HG03196 (cell line): ENCODE results near the gene ATP6V1A.

Experiments used
- ATAC-seq: cut with Tn5 transposase; IDR thresholded peaks from one replicate; pipeline ENCODE4 v1.9.1; 2021; ENCODE audit not compliant: unreplicated experiment

ATP6V1A gene

GRCh38 chr3:113746548-113747282 is at the start of gene ATP6V1A:
Gene ATP6V1A (plus strand): TSS chr3:113747035. CDS start chr3:113778754, 31,719 bp downstream.
- peak; percentile 43 for ATAC-seq

GRCh38 chr3:113697500-113698090 is 49.2 kb upstream of the ATP6V1A start:
- no peak for ATAC-seq

DNA sequence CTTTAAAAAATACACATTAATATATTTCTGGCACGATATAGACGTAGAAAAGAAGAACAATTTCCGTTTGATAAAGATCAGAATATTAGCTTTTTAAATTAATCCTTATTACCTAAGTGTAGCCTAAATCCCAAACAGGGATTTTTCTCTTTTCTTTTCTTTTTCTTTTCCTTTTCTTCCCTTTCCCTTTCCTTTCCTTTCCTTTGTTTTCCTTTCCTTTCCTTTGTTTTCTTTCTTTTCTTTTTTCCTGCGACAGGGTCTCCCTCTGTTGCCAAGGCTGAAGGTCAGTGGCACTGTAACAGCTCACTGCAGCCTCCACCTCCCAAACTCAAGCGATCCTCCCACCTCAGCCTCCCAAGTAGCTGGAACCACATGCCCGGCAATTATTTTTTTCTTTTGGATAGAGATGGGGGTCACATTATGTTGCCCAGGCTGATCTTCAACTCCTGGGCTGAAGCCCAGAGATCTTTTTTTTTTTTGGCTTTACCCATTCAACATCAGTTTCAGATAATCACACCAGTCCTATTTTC is 48.6 kb upstream of the ATP6V1A start:
- ATAC-seq, result no peak

DNA sequence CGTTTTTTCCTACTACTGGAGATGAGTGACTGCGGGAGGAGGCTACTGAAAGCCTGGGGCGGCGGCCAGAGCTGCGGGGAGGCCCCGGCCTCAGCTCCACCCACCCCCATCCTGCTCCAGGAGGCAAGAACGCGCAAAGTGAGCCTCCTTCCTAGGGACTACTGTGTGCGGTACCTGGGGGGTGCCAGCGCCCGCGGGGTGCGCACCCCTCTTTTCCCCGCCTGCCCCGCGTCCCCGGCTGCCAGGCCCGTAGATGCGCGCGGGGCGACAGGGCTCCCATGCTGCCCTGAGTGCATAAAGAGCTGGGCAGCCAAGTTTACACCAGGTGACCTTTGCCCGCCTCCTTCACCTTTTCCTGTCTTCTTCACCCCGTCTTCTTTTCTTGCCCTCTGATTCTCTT is 47.9 kb upstream of the ATP6V1A start:
- ATAC-seq, result no peak

GRCh38 chr3:113707835-113708234 is 39.0 kb upstream of the ATP6V1A start:
- ATAC-seq, result no peak

DNA sequence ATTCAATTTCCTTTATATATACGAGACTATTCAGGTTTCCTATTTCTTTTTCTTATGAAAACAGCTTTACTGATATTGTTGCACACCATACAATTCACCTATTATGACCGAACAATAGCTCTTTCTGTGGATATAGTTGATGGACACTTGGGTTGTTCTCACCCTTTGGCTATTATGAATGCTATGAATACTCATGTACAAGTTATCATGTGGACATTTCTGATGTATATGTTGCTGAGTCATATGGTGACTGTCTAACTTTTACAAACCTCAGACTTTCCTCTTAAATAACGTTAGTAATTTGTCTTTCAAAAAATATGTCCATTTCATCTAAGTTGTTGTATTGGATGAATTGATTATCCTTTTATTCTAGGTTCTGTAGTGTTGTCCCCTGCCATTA is 34.7 kb upstream of the ATP6V1A start:
- no peak for ATAC-seq

GRCh38 chr3:113714702-113715101 is 32.1 kb upstream of the ATP6V1A start:
- no peak for ATAC-seq

GRCh38 chr3:113717308-113717707 is 29.5 kb upstream of the ATP6V1A start:
- ATAC-seq, result no peak

- ATAC-seq, result no peak
Measured at GRCh38 chr3:113717818-113718217, 29.0 kb upstream of the ATP6V1A start.

DNA sequence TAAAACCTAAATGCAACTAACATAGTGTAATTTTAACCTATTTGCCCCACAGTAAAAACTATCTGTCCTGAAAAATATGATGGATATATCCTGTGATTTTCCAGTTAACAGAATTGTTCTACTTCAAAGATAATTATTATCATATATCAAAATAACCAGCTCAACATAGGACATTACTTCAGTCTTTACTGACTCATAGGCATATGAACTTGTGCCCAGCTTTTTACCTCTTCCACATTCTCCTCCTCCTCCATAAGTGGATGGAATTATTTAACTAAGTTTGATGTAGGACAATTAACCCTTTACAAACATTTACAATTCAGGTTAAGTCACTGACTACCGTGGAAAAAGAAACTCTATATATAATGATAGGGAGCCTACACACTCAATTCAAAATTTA is 27.5 kb upstream of the ATP6V1A start:
- ATAC-seq, result no peak

DNA sequence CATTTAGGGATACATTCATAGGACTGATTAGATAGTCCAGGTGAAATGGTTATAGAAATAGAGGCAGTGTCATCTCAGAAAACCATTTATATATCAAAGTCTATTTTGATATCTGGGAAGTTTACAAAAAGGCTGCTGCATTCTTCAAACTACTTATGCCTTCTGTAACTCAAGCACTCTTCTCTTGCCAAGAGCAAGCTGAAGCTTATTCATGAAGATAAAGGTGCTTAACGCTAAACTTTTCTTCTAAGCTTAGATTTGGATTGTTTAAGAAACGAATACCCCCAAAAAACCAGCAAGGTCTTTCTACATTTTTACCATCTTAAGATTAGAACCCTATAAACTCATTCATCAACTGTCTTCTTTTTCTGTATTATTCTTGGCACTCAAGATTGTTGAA is 27.1 kb upstream of the ATP6V1A start:
- no peak for ATAC-seq

DNA sequence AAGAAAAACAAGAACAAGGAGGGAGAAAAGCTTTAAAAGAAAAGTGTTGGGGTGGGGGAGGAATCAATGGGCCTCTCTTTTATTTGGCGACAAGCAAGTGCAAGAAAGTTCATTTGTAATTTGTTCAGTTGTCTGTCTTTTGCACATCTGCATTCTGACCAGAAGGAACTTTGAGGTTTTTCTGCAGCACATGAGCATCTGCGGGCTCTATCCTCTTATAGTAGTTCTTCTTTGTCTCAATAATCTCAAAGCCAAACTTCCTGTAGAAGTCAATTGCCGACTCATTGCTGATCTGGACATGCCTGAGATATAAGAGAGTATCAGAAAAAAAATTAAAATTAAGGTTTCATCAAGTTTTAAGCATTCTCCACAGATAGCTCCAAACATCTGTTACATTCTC is 25.2 kb upstream of the ATP6V1A start:
- ATAC-seq, result no peak

GRCh38 chr3:113728661-113729060 is 18.2 kb upstream of the ATP6V1A start:
- no peak for ATAC-seq

- ATAC-seq, result no peak
Measured at GRCh38 chr3:113730550-113730949, 16.3 kb upstream of the ATP6V1A start.

DNA sequence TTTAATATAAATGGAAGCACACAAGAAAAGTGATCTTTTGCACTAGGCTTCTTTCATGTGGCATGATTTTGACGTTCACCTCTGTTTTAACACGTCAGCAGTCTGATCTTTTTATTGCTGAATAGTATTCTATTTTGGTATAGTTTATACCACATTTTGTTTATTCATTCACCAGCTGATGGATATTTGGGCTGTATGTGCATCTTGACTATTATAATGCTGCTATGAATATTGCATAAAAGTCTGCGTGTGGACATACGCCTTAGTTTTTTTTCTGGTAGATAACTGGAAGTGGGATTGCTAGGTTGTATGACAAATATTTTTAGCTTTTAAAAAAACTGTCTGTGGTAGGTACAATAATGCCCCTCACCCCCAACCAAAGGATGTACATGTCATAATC is 15.1 kb upstream of the ATP6V1A start:
- no peak for ATAC-seq

DNA sequence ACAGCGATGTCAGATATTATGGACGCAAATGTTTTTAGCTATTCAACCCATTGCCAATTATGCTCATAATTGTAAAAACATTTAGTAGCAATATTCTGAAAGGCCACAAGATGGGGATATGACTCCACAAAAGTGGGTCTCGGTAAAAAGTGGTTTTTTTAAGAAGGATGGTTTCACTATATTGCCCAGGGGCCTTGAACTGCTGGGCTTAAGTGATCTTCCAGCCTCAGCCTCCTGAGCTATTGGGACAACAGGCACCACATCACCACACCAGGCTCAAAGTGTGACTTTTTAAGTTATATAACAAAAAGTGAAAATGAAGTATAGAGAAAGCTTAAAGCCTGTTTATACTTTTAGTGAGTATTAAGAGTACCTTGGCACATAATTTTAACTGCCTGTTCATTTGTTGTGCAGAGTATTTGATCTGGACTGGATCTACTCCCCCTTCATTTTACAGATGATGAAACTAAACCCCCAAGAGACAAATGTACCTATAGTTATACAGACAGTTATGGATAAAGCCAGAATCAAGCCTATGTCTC is 10.2 kb upstream of the ATP6V1A start:
- peak; percentile 49 for ATAC-seq

- no peak for ATAC-seq
Measured at GRCh38 chr3:113741086-113741485, 5.7 kb upstream of the ATP6V1A start.

GRCh38 chr3:113741620-113742019 is 5.2 kb upstream of the ATP6V1A start:
- no peak for ATAC-seq

DNA sequence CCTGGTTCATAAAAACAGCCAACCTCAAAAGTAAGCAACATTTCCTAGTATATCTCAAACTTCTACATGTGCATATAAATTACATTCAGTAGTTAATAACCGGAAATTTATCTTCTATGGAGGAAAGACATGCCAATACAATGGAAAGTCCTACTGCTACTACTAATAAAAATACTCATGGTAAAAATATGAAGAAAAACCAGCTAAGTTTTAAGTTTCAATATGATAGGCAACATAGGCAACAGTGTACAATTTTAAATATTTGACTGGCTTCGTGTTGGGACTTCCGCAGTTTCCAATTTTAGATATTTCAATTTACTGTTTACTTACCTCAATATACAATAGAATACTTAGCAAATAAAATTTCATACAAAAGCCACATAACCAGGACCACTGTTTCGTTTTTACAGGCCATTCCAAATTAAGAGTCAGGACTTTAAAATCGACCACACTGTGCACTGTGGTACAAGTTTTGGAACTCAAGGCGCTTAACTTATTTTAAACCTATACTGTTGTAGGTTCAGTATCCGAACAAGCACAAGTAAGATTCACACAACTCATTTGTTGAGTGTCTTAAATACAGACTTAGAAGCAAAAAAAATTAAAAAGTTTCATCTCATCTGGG is 3.7 kb upstream of the ATP6V1A start:
- ATAC-seq, result no peak

DNA sequence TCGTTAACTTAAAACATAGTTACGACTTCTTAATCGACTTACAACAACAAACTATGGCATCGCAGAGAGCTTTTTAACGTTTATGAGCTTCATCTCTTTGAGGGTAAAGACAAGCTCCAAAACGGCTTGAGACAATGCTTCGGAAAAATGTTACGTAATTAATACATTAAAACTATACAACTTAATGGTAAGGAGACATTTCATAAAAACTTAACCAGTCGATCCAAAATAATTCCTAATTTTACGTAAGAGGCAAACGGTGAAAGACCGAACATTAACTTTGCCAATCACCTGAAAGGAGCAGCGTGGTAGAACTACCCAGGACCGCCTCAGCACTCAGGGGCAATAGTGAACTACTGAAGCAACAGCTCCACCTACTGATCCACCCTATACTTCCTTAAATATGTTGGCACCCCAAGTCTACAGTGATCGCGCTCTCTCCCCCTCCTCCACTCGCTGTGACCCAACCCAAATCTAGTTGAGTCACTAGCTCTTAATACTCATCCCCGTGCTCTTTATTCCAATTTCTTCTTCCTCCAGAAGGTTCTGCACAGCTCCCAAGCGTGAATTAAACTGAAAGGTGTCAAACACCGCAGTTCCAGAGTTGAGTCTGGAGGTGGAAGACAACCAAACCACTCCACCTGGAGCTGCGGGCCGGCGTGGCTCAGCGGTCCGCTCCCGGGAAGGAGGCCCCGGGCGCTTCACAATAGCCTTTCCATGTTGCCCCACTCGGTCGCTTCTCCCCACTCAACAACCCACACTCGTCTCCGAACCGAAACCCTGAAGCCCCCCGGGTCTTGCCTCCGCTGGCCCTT is 1.7 kb upstream of the ATP6V1A start:
- peak; percentile 45 for ATAC-seq
